Retinal pigment epithelial cell (primary cell): ENCODE measurements around the gene SNX21.

Experiments used
- DNase-seq: peaks from one replicate; pipeline ENCODE4 v3.0.0-alpha.2; 2010; ENCODE audit warnings: low read depth
- H3K4me3 ChIP-seq: 2 replicates; pipeline ENCODE4 v1.5.1; 2011; ENCODE audit warnings: mild to moderate bottlenecking, low read length, control low read depth, moderate library complexity
- TF ChIP-seq, protein P1 (sequence below): conservative IDR thresholded peaks from 2 replicates; pipeline ENCODE4 v1.5.1; 2011; ENCODE audit warnings: low read depth, low read length, control low read depth, inconsistent platforms

SNX21 gene

DNA sequence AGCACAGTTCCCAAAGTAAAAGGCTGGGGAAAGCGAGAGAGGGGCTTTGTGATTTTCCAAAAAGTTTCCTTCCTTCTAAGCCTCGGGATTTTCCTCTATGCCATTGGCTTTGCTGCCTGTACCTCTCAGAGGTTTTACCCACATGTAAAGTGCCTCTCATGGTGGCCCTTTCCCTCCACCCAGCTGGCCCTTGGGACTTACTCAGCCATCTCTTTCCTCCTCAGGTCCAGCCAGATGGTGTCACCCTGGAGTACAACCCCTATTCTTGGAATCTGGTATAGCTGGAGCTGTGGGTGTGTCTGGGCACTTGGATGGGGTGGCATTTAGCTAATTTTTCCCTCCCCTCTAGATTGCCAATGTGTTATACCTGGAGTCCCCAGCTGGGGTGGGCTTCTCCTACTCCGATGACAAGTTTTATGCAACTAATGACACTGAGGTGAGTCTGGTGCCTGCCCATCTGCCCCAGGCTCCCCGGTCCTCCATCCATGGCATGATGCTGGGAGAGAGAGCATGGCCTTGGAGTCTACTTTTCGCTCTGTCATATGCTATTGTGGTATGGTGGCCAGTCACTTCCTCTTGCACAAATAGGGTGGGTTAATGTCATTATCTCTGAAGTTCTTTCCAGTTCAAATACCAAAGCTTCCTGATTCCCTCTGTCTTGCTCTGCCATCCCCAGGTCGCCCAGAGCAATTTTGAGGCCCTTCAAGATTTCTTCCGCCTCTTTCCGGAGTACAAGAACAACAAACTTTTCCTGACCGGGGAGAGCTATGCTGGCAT is 58.6 kb downstream of the SNX21 start:
- H3K4me3 ChIP-seq: peak overlapping the region; percentile 73
- TF ChIP-seq, protein P1, sequence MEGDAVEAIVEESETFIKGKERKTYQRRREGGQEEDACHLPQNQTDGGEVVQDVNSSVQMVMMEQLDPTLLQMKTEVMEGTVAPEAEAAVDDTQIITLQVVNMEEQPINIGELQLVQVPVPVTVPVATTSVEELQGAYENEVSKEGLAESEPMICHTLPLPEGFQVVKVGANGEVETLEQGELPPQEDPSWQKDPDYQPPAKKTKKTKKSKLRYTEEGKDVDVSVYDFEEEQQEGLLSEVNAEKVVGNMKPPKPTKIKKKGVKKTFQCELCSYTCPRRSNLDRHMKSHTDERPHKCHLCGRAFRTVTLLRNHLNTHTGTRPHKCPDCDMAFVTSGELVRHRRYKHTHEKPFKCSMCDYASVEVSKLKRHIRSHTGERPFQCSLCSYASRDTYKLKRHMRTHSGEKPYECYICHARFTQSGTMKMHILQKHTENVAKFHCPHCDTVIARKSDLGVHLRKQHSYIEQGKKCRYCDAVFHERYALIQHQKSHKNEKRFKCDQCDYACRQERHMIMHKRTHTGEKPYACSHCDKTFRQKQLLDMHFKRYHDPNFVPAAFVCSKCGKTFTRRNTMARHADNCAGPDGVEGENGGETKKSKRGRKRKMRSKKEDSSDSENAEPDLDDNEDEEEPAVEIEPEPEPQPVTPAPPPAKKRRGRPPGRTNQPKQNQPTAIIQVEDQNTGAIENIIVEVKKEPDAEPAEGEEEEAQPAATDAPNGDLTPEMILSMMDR: peak; percentile 32
- no peak for DNase-seq
